SK-N-SH (cell line): ENCODE measurements around the gene FGGY.

Experiments
- RAD21 ChIP-seq: IDR thresholded peaks from 2 replicates; pipeline ENCODE4 v1.6.1; 2012; ENCODE audit warnings: mild to moderate bottlenecking, low read length
- SIN3A ChIP-seq: IDR thresholded peaks from 2 replicates; pipeline ENCODE4 v1.6.1; 2012; ENCODE audit warnings: low read depth, mild to moderate bottlenecking, low read length, moderate library complexity, borderline replicate concordance
- TF ChIP-seq, protein P1 (sequence below): fragments of 200-600 bp; sonication (generic); IDR thresholded peaks from 2 replicates; pipeline ENCODE4 v1.6.1; 2017; ENCODE audit warnings: antibody characterized with exemption, mild to moderate bottlenecking, moderate library complexity
- TF ChIP-seq, protein P2 (sequence below): IDR thresholded peaks from 2 replicates; pipeline ENCODE4 v1.4.0; 2012; ENCODE audit warnings: low read depth
- TF ChIP-seq, protein P3 (sequence below): IDR thresholded peaks from 2 replicates; pipeline ENCODE4 v1.6.1; 2012; ENCODE audit warnings: mild to moderate bottlenecking, low read depth, low read length, moderate library complexity

- TF ChIP-seq SIN3A (no peak), RAD21 (no peak)
- TF ChIP-seq, protein P1, sequence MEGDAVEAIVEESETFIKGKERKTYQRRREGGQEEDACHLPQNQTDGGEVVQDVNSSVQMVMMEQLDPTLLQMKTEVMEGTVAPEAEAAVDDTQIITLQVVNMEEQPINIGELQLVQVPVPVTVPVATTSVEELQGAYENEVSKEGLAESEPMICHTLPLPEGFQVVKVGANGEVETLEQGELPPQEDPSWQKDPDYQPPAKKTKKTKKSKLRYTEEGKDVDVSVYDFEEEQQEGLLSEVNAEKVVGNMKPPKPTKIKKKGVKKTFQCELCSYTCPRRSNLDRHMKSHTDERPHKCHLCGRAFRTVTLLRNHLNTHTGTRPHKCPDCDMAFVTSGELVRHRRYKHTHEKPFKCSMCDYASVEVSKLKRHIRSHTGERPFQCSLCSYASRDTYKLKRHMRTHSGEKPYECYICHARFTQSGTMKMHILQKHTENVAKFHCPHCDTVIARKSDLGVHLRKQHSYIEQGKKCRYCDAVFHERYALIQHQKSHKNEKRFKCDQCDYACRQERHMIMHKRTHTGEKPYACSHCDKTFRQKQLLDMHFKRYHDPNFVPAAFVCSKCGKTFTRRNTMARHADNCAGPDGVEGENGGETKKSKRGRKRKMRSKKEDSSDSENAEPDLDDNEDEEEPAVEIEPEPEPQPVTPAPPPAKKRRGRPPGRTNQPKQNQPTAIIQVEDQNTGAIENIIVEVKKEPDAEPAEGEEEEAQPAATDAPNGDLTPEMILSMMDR = no peak
- TF ChIP-seq, protein P2, sequence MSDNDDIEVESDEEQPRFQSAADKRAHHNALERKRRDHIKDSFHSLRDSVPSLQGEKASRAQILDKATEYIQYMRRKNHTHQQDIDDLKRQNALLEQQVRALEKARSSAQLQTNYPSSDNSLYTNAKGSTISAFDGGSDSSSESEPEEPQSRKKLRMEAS = no peak
- TF ChIP-seq, protein P3, sequence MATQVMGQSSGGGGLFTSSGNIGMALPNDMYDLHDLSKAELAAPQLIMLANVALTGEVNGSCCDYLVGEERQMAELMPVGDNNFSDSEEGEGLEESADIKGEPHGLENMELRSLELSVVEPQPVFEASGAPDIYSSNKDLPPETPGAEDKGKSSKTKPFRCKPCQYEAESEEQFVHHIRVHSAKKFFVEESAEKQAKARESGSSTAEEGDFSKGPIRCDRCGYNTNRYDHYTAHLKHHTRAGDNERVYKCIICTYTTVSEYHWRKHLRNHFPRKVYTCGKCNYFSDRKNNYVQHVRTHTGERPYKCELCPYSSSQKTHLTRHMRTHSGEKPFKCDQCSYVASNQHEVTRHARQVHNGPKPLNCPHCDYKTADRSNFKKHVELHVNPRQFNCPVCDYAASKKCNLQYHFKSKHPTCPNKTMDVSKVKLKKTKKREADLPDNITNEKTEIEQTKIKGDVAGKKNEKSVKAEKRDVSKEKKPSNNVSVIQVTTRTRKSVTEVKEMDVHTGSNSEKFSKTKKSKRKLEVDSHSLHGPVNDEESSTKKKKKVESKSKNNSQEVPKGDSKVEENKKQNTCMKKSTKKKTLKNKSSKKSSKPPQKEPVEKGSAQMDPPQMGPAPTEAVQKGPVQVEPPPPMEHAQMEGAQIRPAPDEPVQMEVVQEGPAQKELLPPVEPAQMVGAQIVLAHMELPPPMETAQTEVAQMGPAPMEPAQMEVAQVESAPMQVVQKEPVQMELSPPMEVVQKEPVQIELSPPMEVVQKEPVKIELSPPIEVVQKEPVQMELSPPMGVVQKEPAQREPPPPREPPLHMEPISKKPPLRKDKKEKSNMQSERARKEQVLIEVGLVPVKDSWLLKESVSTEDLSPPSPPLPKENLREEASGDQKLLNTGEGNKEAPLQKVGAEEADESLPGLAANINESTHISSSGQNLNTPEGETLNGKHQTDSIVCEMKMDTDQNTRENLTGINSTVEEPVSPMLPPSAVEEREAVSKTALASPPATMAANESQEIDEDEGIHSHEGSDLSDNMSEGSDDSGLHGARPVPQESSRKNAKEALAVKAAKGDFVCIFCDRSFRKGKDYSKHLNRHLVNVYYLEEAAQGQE = no peak
Observed at GRCh38 chr1:59317343-59317742, 20.4 kb downstream of the FGGY start.
